ENCODE measurements around the gene PRR12.

PRR12 gene

GRCh38 chr19:49609499-49610092 is 18.6 kb downstream of the PRR12 start:
- no peaks in the 10 kb centered on the region for H3K4me1 ChIP-seq (ENCODE audit: control insufficient read depth, low read depth, low read length)

DNA sequence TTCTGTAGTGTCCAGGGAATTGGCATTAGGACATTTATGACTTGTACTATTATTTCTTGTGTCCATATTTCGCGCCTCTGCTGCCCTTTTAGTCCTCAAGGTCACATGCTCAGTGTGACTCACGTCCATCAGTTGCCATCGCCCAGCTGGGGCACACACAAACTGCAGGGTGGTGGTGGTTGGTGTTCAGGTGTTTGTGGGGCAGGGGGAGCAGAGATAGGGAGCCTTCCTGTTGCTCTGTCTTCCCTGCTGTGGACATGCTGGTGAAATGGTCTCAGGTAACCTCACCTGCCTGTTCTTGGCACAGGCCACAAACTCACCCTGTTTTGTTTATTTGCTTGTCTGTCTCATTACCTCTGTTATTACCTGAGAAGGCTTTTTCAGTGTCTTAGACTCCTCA is 22.4 kb downstream of the PRR12 start:
- Histone ChIP-seq H3K36me3 (ENCODE audit: control insufficient read depth, insufficient read depth, low read length) (peaks cover 17% of the 10 kb centered on the region), H3K79me2 (ENCODE audit: control insufficient read depth, insufficient read depth, low read length) (peaks cover 21% of the 10 kb centered on the region), H3K23ac (ENCODE audit: low read length) (no peak overlapping the region), H2BK5ac (ENCODE audit: low read length) (no peak overlapping the region), H2AK5ac (ENCODE audit: low read length) (no peak overlapping the region), H3K4ac (ENCODE audit: low read depth, low read length) (no peak overlapping the region), H3K27me3 (ENCODE audit: insufficient read depth, low read length, poor library complexity) (no peaks in the 10 kb centered on the region), H2BK120ac (ENCODE audit: low read depth, low read length) (no peak overlapping the region), H3K79me1 (ENCODE audit: low read length) (peaks cover 16% of the 10 kb centered on the region), H3K4me2 (ENCODE audit: low read length) (no peak overlapping the region), H4K5ac (ENCODE audit: low read length) (no peak overlapping the region), H2BK15ac (replicated peaks; ENCODE audit: low read depth) (no peak overlapping the region), H3K4me3 (ENCODE audit: low read length) (no peak overlapping the region), H3K27ac (ENCODE audit: low read depth, low read length) (no peak overlapping the region), H3K18ac (ENCODE audit: low read length) (no peak overlapping the region), H3K56ac (ENCODE audit: low read length) (no peak overlapping the region), H3K4me1 (ENCODE audit: control insufficient read depth, low read depth, low read length) (no peaks in the 10 kb centered on the region), H3K9ac (ENCODE audit: low read length) (no peak overlapping the region), H4K8ac (ENCODE audit: low read depth, low read length) (no peak overlapping the region)
- no peak for DNase-seq
- no CpG with 5 or more reads among the region's 4 CpGs for WGBS (ENCODE audit: extremely low coverage, insufficient coverage, low lambda C conversion rate)

More at GRCh38 chr19:49609499-49610092, 18.6 kb downstream of the PRR12 start:
- Histone ChIP-seq H4K5ac (ENCODE audit: low read length) (no peak overlapping the region), H3K4me3 (ENCODE audit: low read length) (no peak overlapping the region), H3K79me1 (ENCODE audit: low read length) (peaks cover 12% of the 10 kb centered on the region), H3K4me2 (ENCODE audit: low read length) (no peak overlapping the region), H3K23ac (ENCODE audit: low read length) (no peak overlapping the region), H2BK120ac (ENCODE audit: low read depth, low read length) (no peak overlapping the region), H3K56ac (ENCODE audit: low read length) (no peak overlapping the region), H4K8ac (ENCODE audit: low read depth, low read length) (no peak overlapping the region), H3K36me3 (ENCODE audit: control insufficient read depth, insufficient read depth, low read length) (peaks cover 8% of the 10 kb centered on the region), H3K27me3 (ENCODE audit: insufficient read depth, low read length, poor library complexity) (no peaks in the 10 kb centered on the region), H2BK15ac (replicated peaks; ENCODE audit: low read depth) (no peak overlapping the region), H3K27ac (ENCODE audit: low read depth, low read length) (no peak overlapping the region), H2BK5ac (ENCODE audit: low read length) (no peak overlapping the region), H2AK5ac (ENCODE audit: low read length) (no peak overlapping the region), H3K18ac (ENCODE audit: low read length) (no peak overlapping the region), H3K4ac (ENCODE audit: low read depth, low read length) (no peak overlapping the region), H3K79me2 (ENCODE audit: control insufficient read depth, insufficient read depth, low read length) (peaks cover 29% of the 10 kb centered on the region), H3K9ac (ENCODE audit: low read length) (no peak overlapping the region)
- no CpG with 5 or more reads among the region's 12 CpGs for WGBS (ENCODE audit: extremely low coverage, insufficient coverage, low lambda C conversion rate)
- DNase-seq = no peak

DNA sequence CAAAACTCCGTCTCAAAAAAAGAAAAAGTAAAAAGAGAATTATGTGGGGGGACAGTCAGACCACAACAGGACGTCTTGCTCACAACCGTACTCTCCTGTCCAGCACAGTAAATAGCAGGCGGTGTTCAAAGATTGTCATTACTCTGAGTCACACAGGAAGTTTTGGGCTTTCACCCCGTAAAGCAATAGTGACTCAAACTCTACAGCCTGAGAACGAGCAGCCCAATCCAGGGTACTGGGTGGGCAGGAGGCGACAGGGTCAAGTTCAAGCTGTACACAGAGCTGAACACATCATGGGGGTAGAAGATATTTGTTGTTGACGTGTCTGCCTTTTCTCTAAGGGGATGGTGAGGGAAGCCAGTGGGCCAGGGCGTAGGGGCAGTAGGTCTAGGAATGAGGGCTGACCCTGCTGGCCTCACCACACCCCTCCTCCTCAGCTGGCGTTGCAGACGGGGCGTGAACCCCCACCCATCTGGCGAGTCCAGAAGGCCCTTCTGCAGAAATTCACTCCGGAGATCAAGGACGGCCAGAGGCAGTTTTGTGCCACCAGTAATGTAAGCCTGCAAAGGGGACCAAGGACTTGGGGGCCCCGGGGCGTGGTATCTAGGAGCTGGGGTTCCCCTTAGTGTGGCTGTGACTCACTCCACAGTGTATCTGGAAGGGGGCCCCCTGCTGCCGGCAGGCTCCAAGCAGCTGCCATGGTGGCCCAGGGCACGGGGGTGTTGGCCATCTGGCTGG is 23.3 kb downstream of the PRR12 start:
- H3K4me1 ChIP-seq (ENCODE audit: control insufficient read depth, low read depth, low read length) = no peaks in the 10 kb centered on the region
- H3K27me3 ChIP-seq (ENCODE audit: insufficient read depth, low read length, poor library complexity) = no peaks in the 10 kb centered on the region
- H3K4me2 ChIP-seq (ENCODE audit: low read length) = no peak overlapping the region
- H4K5ac ChIP-seq (ENCODE audit: low read length) = no peak overlapping the region
- H3K18ac ChIP-seq (ENCODE audit: low read length) = no peak overlapping the region
- H3K36me3 ChIP-seq (ENCODE audit: control insufficient read depth, insufficient read depth, low read length) = peaks cover 18% of the 10 kb centered on the region
- H2AK5ac ChIP-seq (ENCODE audit: low read length) = no peak overlapping the region
- H3K79me2 ChIP-seq (ENCODE audit: control insufficient read depth, insufficient read depth, low read length) = peaks cover 16% of the 10 kb centered on the region
- no peak overlapping the region for H2BK15ac ChIP-seq (replicated peaks; ENCODE audit: low read depth)
- no CpG with 5 or more reads among the region's 19 CpGs for WGBS (ENCODE audit: extremely low coverage, insufficient coverage, low lambda C conversion rate)
- H2BK120ac ChIP-seq (ENCODE audit: low read depth, low read length) = no peak overlapping the region
- H3K4me3 ChIP-seq (ENCODE audit: low read length) = no peak overlapping the region
- no peak overlapping the region for H3K4ac ChIP-seq (ENCODE audit: low read depth, low read length)
- no peak overlapping the region for H4K8ac ChIP-seq (ENCODE audit: low read depth, low read length)
- no peak for DNase-seq
- H3K9ac ChIP-seq (ENCODE audit: low read length) = no peak overlapping the region
- no peak overlapping the region for H3K56ac ChIP-seq (ENCODE audit: low read length)
- H2BK5ac ChIP-seq (ENCODE audit: low read length) = no peak overlapping the region
- H3K79me1 ChIP-seq (ENCODE audit: low read length) = peaks cover 16% of the 10 kb centered on the region
- no peak overlapping the region for H3K27ac ChIP-seq (ENCODE audit: low read depth, low read length)
- no peak overlapping the region for H3K23ac ChIP-seq (ENCODE audit: low read length)

DNA sequence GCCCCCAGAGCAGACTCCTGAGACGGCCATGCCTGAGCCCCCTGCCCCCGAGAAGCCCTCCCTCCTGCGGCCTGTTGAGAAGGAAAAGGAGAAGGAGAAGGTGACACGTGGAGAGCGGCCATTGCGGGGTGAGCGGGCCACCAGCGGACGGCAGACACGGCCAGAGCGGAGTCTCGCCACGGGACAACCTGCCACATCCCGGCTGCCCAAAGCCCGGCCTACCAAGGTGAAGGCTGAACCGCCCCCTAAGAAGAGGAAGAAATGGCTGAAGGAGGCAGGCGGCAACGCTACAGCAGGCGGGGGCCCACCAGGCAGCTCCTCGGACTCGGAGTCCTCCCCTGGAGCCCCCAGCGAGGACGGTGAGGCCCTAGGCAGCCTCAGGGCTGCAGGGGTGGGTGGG is 24.9 kb downstream of the PRR12 start:
- Histone ChIP-seq H3K4me3 (ENCODE audit: low read length) (no peak overlapping the region), H4K8ac (ENCODE audit: low read depth, low read length) (no peak overlapping the region), H3K56ac (ENCODE audit: low read length) (no peak overlapping the region), H3K79me2 (ENCODE audit: control insufficient read depth, insufficient read depth, low read length) (peaks cover 10% of the 10 kb centered on the region), H3K27me3 (ENCODE audit: insufficient read depth, low read length, poor library complexity) (no peaks in the 10 kb centered on the region), H3K9ac (ENCODE audit: low read length) (no peak overlapping the region), H3K79me1 (ENCODE audit: low read length) (peaks cover 14% of the 10 kb centered on the region), H3K18ac (ENCODE audit: low read length) (no peak overlapping the region), H4K5ac (ENCODE audit: low read length) (no peak overlapping the region), H2AK5ac (ENCODE audit: low read length) (no peak overlapping the region), H2BK15ac (replicated peaks; ENCODE audit: low read depth) (no peak overlapping the region), H2BK5ac (ENCODE audit: low read length) (no peak overlapping the region), H3K36me3 (ENCODE audit: control insufficient read depth, insufficient read depth, low read length) (peaks cover 15% of the 10 kb centered on the region), H3K4ac (ENCODE audit: low read depth, low read length) (no peak overlapping the region), H3K23ac (ENCODE audit: low read length) (no peak overlapping the region), H3K27ac (ENCODE audit: low read depth, low read length) (no peak overlapping the region), H3K4me2 (ENCODE audit: low read length) (no peak overlapping the region), H2BK120ac (ENCODE audit: low read depth, low read length) (no peak overlapping the region), H3K4me1 (ENCODE audit: control insufficient read depth, low read depth, low read length) (no peaks in the 10 kb centered on the region)
- no peak for DNase-seq
- WGBS (ENCODE audit: extremely low coverage, insufficient coverage, low lambda C conversion rate) = no CpG with 5 or more reads among the region's 23 CpGs

- no peak overlapping the region for H3K9ac ChIP-seq (ENCODE audit: low read length)
These were observed 25.6 kb downstream of the PRR12 start for GRCh38 chr19:49616532-49616931.

More at GRCh38 chr19:49616532-49616931, 25.6 kb downstream of the PRR12 start:
- H3K4me3 ChIP-seq (ENCODE audit: low read length) = no peak overlapping the region
- no peak overlapping the region for H3K56ac ChIP-seq (ENCODE audit: low read length)
- H3K4me2 ChIP-seq (ENCODE audit: low read length) = no peak overlapping the region
- peaks cover 14% of the 10 kb centered on the region for H3K79me1 ChIP-seq (ENCODE audit: low read length)
- no peak overlapping the region for H2BK15ac ChIP-seq (replicated peaks; ENCODE audit: low read depth)
- peaks cover 15% of the 10 kb centered on the region for H3K36me3 ChIP-seq (ENCODE audit: control insufficient read depth, insufficient read depth, low read length)
- no peak overlapping the region for H3K23ac ChIP-seq (ENCODE audit: low read length)
- no peak overlapping the region for H2BK5ac ChIP-seq (ENCODE audit: low read length)
- H4K5ac ChIP-seq (ENCODE audit: low read length) = no peak overlapping the region
- no peak overlapping the region for H3K18ac ChIP-seq (ENCODE audit: low read length)
- no peak overlapping the region for H3K27ac ChIP-seq (ENCODE audit: low read depth, low read length)
- H3K79me2 ChIP-seq (ENCODE audit: control insufficient read depth, insufficient read depth, low read length) = peaks cover 10% of the 10 kb centered on the region
- no peak for DNase-seq
- H2AK5ac ChIP-seq (ENCODE audit: low read length) = no peak overlapping the region
- H3K4me1 ChIP-seq (ENCODE audit: control insufficient read depth, low read depth, low read length) = no peaks in the 10 kb centered on the region
- no CpG with 5 or more reads among the region's 7 CpGs for WGBS (ENCODE audit: extremely low coverage, insufficient coverage, low lambda C conversion rate)
- no peak overlapping the region for H2BK120ac ChIP-seq (ENCODE audit: low read depth, low read length)
- no peak overlapping the region for H4K8ac ChIP-seq (ENCODE audit: low read depth, low read length)
- no peaks in the 10 kb centered on the region for H3K27me3 ChIP-seq (ENCODE audit: insufficient read depth, low read length, poor library complexity)
- H3K4ac ChIP-seq (ENCODE audit: low read depth, low read length) = no peak overlapping the region
